Activated CD8-positive, alpha-beta memory T cell treated with anti-CD3 and anti-CD28 coated beads for 24 hours (primary cell): ENCODE results near the gene IGSF9B.

Source experiments
- DNase-seq: peaks from one replicate; pipeline ENCODE4 v3.0.0-alpha.2; 2020

Gene IGSF9B

GRCh38 chr11:133984828-133985227, 28.1 kb upstream of the IGSF9B start:
- DNase-seq: no peak

DNA sequence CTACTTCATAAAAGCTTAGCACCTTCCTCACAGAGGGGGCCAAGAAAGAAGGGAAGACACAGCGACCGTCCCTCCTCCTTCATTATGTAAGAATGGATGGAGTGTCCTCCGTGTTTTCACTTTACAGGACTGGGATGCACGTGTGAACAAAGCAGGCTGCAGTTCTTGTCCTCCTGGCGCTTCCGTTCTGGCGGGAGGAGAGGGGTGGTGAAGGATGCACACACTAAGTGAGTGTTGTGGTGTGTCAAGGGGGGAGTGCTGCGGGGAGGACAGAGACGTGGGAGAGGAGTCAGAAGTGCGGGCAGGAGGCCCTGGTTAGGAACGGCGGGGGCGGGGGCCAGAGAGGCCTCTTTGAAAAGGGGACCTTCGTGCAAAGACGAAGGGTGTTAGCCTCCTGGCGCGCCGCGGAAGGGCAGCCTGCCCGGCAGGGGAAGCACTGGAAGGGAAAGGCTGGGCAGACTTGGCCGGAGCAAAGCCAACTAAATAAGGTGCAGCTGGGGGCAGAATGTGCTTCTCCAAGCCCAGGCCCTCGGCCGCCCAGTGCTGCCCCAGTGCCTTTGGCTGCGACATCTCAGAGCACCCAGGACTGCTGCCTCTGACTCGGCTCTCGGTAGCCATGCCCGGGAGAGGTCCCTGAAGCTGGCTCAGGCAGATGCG, 27.0 kb upstream of the IGSF9B start:
- no peak for DNase-seq

DNA sequence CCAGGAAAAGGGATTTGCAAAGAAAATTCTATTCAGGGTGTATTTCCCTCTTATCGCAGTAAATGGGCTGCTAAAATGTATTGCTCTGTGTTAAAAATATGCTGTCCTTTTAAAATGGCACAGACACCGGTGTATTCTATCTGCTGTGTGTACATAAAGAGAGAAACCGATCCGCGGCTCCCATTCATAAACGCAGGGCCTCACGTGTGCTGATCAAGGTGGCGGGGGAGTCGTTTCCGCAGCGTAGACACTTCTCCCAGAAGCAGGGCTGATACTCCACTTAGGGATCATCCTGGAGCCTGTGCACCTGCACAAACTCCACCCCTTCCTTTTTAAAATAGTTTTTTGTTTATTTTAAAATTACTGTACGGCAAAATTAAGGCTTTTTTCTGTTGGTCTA, 26.1 kb upstream of the IGSF9B start:
- DNase-seq: no peak

- DNase-seq: no peak
These were observed 25.4 kb upstream of the IGSF9B start for GRCh38 chr11:133982151-133982550.

- no peak for DNase-seq
These were observed 24.4 kb upstream of the IGSF9B start for GRCh38 chr11:133981156-133981555.

DNA sequence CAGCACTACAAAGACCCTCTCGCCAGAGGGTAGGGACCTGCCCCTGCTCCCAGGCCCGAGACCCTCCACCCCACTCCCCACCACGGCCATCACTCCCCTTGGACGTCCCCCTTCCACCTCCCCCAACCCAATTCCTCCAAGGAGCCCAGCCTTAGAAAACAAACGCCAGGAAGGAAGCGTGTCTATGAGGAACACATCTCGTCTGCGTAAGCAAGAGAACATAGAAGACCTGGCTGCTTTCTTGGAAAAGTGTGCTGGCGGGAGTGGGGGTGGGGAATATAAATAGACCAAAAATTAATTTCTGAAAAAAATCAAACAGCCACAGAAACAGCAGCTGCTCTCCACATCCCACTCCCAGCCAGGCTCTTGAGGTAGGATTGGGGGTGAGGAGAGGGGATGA, 23.9 kb upstream of the IGSF9B start:
- no peak for DNase-seq

- DNase-seq: no peak
These were observed 22.0 kb upstream of the IGSF9B start for GRCh38 chr11:133978794-133979193.

- DNase-seq: no peak
These were observed 20.4 kb upstream of the IGSF9B start for GRCh38 chr11:133977067-133977677.

GRCh38 chr11:133975488-133975849, 18.7 kb upstream of the IGSF9B start:
- DNase-seq: no peak

GRCh38 chr11:133974836-133975487, 18.2 kb upstream of the IGSF9B start:
- no peak for DNase-seq

GRCh38 chr11:133971881-133972280, 15.1 kb upstream of the IGSF9B start:
- no peak for DNase-seq

- no peak for DNase-seq
These were observed 12.3 kb upstream of the IGSF9B start for GRCh38 chr11:133969112-133969511.

- no peak for DNase-seq
These were observed 11.5 kb upstream of the IGSF9B start for GRCh38 chr11:133968300-133968699.

DNA sequence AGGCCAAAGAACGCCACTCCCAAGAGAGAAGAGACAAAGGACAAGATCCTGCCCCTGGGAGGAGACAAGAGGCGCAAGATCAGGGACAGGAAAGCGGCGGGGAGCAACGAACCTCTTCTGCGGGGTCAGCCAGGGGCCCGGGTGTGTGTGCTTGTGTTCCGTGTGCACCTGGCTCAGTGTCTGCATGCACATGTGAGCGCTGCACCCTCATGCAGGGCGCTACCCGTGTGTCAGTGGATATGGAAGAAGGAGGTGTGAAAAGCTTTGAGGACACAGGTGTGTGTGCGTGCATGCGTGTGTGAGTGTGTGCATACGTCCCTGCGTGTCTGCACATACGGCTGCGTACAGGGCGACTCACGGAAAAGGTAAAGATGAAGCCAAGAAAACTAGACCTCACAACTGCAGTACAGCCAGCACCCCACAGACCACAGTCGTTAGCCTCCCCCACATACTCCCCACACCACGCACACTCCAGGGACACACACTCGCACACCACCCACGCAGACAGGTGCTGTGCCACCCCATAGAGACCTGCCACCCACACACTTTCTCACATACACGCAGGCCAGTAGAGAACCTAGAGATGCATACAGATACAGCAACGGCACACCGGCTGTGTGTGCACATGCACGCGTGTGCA, 11.0 kb upstream of the IGSF9B start:
- DNase-seq: no peak

- DNase-seq: peak; percentile 91
These were observed 10.3 kb upstream of the IGSF9B start for GRCh38 chr11:133966921-133967598.

- DNase-seq: no peak
These were observed 9.4 kb upstream of the IGSF9B start for GRCh38 chr11:133966172-133966651.

GRCh38 chr11:133965031-133965601, 8.3 kb upstream of the IGSF9B start:
- no peak for DNase-seq

DNA sequence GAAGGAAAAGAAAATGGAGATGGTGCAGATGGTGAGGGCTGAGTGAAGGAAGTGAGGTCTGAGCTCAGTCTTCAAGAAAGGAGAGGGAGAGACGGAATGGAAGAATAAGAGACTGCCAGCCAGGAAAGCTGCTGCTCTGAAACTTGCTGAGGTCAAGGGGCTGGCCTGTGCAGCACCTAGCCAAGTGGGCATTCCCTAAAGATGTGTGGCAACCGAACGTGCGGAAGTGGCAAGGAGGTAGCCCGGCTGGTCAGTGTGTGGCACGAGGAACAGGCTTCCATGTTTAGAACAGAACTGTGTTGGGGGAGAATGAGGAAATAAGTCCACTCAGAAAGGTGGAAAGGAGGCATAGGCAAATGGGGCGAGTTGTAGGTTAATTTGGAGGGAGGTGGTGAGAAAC, 7.6 kb upstream of the IGSF9B start:
- DNase-seq: no peak

DNA sequence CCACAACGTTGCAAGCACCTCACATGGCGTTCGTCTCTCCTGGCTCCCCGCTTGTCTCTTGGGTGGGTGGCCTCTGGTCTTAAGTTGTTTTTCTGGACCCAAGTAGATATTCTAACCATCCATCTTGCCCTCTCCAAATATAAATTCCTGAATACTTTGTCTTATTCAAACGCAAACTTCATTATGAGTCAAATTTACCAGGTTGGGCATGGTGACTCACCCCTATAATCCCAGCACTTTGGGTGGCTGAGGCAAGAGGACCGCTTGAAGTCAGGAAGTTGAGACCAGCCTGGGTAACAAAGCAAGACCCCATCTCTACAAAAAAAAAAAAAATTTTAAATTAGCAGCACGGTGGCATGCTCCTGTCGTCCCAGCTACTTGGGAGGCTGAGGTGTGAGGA, 5.1 kb upstream of the IGSF9B start:
- DNase-seq: no peak

- DNase-seq: no peak
These were observed 1.1 kb upstream of the IGSF9B start for GRCh38 chr11:133957900-133958299.

GRCh38 chr11:133955945-133956421, 785 bp downstream of the IGSF9B start:
- no peak for DNase-seq

DNA sequence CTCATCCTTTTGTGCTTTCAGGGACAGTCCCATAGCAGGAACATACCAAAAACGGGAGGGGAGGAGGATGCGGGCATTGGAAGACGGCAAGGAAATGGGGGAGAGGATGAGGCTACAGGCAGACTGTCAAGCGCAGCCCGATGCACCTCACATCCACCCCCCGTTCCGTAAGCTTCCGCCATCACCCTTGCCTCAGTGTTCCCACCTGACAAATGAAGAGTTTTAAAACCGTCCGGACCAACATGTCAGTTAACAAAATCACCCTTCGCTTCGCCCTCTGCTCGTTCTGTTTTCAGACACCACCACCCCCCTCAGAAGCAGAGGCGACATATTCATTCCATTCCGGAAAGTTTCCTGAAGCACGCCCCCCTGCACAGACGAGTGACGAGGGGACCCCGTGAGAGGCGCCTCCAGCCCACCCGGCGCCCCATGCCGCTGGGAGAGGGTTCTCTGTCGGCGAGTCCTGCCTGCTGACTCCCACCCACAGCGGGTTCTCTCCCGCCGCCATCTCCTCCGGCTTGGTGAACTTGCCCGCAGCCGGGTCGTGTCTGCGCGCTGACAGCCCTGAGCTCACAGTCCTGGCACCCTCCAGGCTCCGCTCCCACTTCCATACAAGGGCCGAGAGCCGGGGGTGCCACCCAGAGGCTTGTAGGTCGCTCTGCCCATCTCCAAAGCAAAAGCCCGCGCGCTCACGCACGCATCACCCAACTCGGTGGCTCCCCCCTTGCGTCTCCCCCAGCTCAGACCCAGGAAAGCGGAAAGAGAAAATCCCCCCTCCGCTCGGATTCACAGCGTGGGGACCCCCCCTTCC, 1.5 kb downstream of the IGSF9B start:
- DNase-seq: peak; percentile 74
